ENCODE data around the gene FAM118B.

Gene FAM118B

DNA sequence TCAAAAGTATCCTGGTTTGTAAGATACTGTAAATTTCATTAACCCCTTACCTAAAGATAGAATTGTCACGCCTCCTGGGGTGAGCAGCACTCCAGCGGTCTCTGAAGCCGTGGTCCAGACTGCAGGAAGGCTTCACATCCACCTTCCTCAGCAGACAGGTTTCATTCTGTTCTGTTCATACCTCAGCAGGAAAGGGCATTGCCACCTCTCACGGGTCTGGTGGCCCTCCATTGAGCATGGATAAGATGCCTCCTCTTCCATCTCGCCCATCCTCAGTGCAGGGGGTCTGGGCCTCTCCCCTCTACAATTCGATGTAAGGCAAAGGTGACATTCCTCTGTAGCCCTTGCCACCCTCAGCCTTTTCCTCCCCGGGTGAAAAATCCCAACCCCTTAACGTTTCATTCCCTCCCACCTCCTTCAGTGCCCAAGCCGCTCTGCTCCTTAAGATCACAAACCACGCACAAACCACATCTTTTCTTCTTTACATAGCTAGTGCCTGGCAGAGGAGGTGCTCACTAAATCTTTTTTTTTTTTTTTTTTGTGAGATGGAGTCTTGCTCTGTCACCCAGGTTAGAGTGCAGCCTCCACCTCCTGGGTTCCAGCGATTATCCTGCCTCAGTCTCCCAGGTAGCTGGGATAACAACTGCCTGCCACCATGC lies 28.7 kb upstream of the FAM118B start:
- no peaks in the 10 kb centered on the region for H3K36me3 ChIP-seq (replicated peaks)
- no peak overlapping the region for H3K27ac ChIP-seq
- no peak overlapping the region for H3K4me3 ChIP-seq (ENCODE audit: low read depth, low read length)
- no peaks in the 10 kb centered on the region for H3K27me3 ChIP-seq (replicated peaks)
- in situ Hi-C loops (cut with HindIII; ENCODE audit: low pct_ligation_motif_present, low sequenced_read_pairs): loop anchor here (25.0 kb wide), 1 partner anchor 246 kb away; the partner anchor contains the start of gene VSIG10L2
- no peak for DNase-seq
- TF ChIP-seq, protein P1, sequence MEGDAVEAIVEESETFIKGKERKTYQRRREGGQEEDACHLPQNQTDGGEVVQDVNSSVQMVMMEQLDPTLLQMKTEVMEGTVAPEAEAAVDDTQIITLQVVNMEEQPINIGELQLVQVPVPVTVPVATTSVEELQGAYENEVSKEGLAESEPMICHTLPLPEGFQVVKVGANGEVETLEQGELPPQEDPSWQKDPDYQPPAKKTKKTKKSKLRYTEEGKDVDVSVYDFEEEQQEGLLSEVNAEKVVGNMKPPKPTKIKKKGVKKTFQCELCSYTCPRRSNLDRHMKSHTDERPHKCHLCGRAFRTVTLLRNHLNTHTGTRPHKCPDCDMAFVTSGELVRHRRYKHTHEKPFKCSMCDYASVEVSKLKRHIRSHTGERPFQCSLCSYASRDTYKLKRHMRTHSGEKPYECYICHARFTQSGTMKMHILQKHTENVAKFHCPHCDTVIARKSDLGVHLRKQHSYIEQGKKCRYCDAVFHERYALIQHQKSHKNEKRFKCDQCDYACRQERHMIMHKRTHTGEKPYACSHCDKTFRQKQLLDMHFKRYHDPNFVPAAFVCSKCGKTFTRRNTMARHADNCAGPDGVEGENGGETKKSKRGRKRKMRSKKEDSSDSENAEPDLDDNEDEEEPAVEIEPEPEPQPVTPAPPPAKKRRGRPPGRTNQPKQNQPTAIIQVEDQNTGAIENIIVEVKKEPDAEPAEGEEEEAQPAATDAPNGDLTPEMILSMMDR (IDR thresholded peaks at IDR 0.05; ENCODE audit: low read depth, low read length, missing control alignments): no peak

DNA sequence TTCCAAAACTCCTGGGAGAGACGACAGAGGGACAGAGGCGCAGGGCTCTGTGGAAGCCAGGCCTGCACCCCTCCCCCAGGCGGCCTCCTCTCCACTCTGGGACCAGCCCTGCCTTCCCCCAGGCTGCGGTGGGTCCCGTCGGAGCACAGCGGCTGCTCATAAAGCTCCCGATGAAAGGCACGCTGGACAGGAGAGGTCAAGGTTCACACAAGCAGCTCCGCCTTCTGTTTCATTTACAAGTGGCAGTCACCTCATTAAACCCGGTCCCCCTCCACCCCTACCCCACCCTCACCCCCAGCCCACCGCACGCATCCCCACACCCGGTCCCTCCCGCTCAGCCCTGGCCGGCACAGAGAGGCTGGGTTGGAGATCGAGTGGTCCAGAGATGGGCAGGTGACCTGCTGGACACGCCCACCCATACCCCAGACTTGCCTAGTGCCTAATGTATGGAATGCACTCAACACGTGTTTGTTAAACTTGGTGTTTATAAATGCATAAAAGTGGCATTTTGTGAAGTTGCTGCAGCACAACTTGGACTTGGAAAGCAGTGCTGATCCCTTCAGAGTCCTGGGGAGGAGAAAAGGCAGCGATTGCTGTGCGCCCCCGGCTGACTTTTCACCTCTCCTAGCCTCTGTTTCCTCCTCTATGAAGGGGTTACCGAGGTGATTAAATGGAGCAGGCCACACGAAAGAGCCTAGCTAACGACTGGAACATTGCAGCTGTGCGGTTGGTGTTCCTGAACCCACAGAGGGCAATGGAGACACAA lies 26.1 kb upstream of the FAM118B start:
- in situ Hi-C loops (cut with HindIII; ENCODE audit: low pct_ligation_motif_present, low sequenced_read_pairs): loop anchor here (25.0 kb wide), 1 partner anchor 248 kb away; the partner anchor contains the start of gene VSIG10L2
- no peak for DNase-seq
- Histone ChIP-seq H3K27ac (no peak overlapping the region), H3K27me3 (replicated peaks) (no peaks in the 10 kb centered on the region), H3K36me3 (replicated peaks) (no peaks in the 10 kb centered on the region), H3K4me3 (ENCODE audit: low read depth, low read length) (no peak overlapping the region)
- TF ChIP-seq, protein P1 (IDR thresholded peaks at IDR 0.05; ENCODE audit: low read depth, low read length, missing control alignments): no peak

DNA sequence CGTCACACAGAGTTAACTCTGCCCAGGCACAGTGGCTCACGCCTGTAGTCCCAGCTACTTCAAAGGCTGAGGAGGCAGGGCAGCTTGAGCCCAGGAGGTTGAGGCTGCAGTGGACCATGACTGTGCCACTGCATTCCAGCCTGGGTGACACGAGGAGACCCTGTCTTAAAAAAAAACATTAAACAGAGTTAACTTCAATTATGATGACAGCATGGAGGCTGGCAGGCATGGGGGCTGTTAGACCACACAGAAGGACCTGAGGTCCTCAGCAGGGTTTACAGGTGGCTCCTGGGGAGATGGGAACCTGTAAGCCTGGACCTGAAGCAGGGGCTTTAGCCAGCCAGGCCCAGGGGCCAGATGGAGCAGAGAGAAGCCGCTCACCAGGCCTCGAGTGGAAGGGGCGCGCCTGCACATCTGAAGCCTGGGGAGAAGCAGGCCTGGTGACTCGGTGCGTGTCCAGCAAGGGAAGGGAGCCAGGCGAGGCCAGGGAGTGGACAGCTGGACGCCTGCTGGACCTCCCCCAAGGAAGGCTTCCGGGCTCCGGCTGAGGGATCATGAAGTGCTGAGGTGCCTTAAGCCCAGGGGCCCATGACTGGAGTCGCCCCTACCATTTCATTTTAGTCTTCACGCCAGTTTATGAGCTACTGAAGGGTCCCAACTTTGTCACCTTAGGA lies 25.4 kb upstream of the FAM118B start:
- no peaks in the 10 kb centered on the region for H3K36me3 ChIP-seq (replicated peaks)
- DNase-seq: no peak
- no peaks in the 10 kb centered on the region for H3K27me3 ChIP-seq (replicated peaks)
- TF ChIP-seq, protein P1 (IDR thresholded peaks at IDR 0.05; ENCODE audit: low read depth, low read length, missing control alignments): no peak
- no peak overlapping the region for H3K27ac ChIP-seq
- H3K4me3 ChIP-seq (ENCODE audit: low read depth, low read length): no peak overlapping the region
- in situ Hi-C loops (cut with HindIII; ENCODE audit: low pct_ligation_motif_present, low sequenced_read_pairs): loop anchor here (25.0 kb wide), 1 partner anchor 249 kb away; the partner anchor contains the start of gene VSIG10L2

DNA sequence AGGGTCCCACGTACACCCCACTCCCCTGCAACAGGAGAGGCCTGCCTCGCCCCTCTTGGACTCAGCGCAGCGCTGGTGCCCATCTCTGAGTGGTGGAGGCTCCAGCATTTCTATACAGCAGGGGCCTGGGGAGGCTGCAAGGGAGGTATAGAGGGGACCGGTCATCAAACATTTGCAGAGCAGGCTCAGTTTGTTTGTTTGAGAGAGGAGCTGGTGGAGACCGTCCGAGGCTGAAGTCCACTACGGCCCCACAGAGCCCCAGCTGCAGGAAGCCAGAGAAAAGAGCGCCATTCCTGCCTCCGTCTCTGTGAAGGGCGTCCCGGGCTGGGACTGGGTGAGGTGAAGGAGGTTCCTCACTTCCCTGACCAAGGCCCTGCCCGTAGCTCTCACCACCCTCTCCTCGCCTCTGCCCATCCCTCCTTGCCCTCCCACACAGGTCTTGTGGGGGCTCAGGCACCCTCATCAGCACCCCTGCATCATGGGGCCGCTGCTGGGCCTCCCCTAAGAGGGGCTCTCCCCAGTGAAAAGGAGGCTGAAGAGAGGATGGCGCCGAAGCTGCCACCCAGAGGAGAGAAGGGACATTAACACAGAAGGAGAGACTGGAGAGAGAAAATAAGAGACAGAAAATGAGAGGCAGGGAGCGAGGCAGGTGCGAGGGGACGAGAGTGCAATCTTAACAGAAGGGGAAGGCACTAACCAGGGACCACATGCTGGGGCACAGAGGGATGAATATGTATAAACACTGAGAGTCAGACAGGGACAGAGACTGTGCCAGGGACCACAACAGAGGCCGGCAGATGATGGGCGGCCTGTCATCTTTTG lies 24.7 kb upstream of the FAM118B start:
- Histone ChIP-seq H3K4me3 (ENCODE audit: low read depth, low read length) (no peak overlapping the region), H3K27ac (no peak overlapping the region), H3K27me3 (replicated peaks) (no peaks in the 10 kb centered on the region), H3K36me3 (replicated peaks) (no peaks in the 10 kb centered on the region)
- TF ChIP-seq, protein P1 (IDR thresholded peaks at IDR 0.05; ENCODE audit: low read depth, low read length, missing control alignments): peak; percentile 34
- in situ Hi-C loops (cut with HindIII; ENCODE audit: low pct_ligation_motif_present, low sequenced_read_pairs): loop anchor here (25.0 kb wide), 1 partner anchor 250 kb away; the partner anchor contains the start of gene VSIG10L2
- no peak for DNase-seq
